Right atrium auricular region (tissue), 2 donors: Measurements from ENCODE around the gene BRIP1. TPM values are rescaled to one million over a fixed set of nuclear protein-coding genes. Genes with fewer than 3 reads are reported as not detected.
"Not testable (repeated sequence)": the region's sequence is repeated elsewhere in the genome, so short reads cannot be mapped to it uniquely, and the experiment has no call there.

Experiments used
- DNase-seq: peaks from one replicate; pipeline ENCODE4 v3.0.0-alpha.2; 2019; ENCODE audit warnings: low spot score
- H3K27ac ChIP-seq, 2 donors: fragments of 200-600 bp; sonication (generic); 1 replicate in 1 of 2; 2 replicates in 1 of 2; pipeline ENCODE4 v1.5.1; 2016 to 2019
- H3K27me3 ChIP-seq, 2 donors: fragments of 200-600 bp; sonication (generic); one replicate each; pipeline versions ENCODE4 v1.5.1 to v1.6.0; 2017 to 2019
- H3K36me3 ChIP-seq: fragments of 200-600 bp; sonication (generic); one replicate; pipeline ENCODE4 v1.5.1; 2016
- H3K4me1 ChIP-seq, 2 donors: fragments of 200-600 bp; sonication (generic); one replicate each; pipeline versions ENCODE4 v1.5.1 to v1.6.0; 2017 to 2019
- H3K4me3 ChIP-seq, 2 donors: fragments of 200-600 bp; sonication (generic); 1 replicate in 1 of 2; 2 replicates in 1 of 2; pipeline ENCODE4 v1.5.1; 2017 to 2019; ENCODE audit warnings: mild to moderate bottlenecking in 1 of 2, moderate library complexity in 1 of 2
- H3K9me3 ChIP-seq, 2 donors: fragments of 200-600 bp; sonication (generic); one replicate each; pipeline ENCODE4 v1.5.1; 2019
- total RNA-seq, 2 donors: library from RNA; depleted of rRNA; stranded (reverse); fragments of >200 nt; gene quantifications; one replicate each; pipeline ENCODE4 v1.1.0, GENCODE V29; 2016
- TF ChIP-seq, protein P1 (sequence below), 2 donors: fragments of 200-600 bp; sonication (generic); IDR thresholded peaks; one replicate each; pipeline ENCODE4 v1.5.1; 2019; ENCODE audit warnings: antibody characterized with exemption in 2 of 2

Gene BRIP1
- total RNA-seq, 2 donors from 2014 or later, result not detected

DNA sequence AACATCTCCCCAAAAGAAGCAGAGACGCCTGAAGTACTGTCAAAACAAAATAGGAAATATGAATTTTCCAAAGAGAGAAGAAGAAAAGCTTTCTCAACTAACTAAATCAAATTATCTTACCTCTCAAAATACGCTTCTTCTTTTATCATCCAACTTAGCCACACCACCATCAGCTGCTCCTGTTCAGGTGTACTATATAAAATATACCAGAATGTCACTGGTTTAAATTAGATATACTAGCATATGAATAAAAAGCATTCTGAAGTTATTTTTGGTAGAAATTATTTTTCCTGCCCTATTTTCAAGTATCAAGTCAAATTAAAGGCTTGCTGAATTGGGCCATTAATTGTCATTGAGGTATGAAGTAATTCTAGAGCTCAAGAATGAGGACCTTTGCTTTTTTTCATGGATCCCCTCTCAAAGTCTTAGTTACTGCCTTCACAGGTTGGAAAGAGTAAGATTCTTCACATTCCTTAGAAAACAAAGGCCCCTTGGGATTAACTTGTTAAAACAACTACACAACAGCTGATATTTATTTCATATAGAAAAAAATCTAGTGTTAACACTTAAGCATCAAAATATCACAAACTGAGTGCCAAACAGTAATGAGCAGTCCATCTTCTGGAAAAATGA, 34.3 kb upstream of the BRIP1 start:
- Histone ChIP-seq H3K4me1 (no peaks in the 10 kb centered on the region), H3K9me3 (no peaks in the 10 kb centered on the region), H3K27me3 (no peaks in the 10 kb centered on the region), H3K27ac (no peak overlapping the region), H3K4me3 (no peak overlapping the region), H3K36me3 (peaks cover 38% of the 10 kb centered on the region)
- no peak for DNase-seq
- TF ChIP-seq, protein P1, sequence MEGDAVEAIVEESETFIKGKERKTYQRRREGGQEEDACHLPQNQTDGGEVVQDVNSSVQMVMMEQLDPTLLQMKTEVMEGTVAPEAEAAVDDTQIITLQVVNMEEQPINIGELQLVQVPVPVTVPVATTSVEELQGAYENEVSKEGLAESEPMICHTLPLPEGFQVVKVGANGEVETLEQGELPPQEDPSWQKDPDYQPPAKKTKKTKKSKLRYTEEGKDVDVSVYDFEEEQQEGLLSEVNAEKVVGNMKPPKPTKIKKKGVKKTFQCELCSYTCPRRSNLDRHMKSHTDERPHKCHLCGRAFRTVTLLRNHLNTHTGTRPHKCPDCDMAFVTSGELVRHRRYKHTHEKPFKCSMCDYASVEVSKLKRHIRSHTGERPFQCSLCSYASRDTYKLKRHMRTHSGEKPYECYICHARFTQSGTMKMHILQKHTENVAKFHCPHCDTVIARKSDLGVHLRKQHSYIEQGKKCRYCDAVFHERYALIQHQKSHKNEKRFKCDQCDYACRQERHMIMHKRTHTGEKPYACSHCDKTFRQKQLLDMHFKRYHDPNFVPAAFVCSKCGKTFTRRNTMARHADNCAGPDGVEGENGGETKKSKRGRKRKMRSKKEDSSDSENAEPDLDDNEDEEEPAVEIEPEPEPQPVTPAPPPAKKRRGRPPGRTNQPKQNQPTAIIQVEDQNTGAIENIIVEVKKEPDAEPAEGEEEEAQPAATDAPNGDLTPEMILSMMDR (IDR thresholded peaks at IDR 0.05), result no peak

DNA sequence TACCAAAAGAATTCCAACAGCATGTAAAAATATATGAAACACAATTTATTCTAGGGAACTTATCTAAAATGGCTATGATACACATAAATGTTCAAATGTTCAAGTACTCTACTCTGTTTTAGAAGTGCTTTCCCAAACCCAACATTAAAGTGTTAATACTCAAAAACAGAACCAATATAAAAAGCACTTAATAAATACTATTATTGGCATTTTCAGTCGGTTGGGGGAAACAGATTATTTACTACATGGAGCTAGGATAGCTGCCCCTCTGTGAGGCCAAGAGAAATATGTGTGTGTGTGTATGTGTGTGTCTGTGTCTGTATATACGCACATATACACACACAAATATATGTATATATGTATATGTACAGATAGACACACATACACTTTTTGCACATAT, 32.1 kb upstream of the BRIP1 start:
- Histone ChIP-seq H3K36me3 (peaks cover 39% of the 10 kb centered on the region), H3K27ac (no peak overlapping the region)
- TF ChIP-seq, protein P1 (IDR thresholded peaks at IDR 0.05), result no peak

DNA sequence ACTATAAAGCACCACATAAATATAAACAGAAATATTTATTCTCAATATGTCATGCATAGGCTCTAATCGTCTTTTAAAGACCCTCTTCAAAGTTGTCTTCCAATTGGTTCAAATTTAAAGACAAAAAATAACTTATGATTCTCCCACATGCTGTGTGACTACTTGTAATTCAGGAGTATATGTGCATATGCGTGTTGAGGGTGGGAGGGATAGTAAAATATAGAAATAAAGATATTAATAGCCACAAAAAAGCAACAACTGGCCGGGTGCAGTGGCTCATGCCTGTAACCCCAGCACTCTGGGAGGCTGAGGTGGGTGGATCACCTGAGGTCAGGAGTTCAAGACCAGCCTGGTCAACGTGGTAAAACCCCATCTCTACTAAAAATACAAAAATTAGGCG, 31.0 kb upstream of the BRIP1 start:
- not testable (repeated sequence) for H3K9me3 ChIP-seq, DNase-seq, H3K27ac ChIP-seq, H3K4me3 ChIP-seq, H3K27me3 ChIP-seq, H3K4me1 ChIP-seq
- peaks cover 46% of the 10 kb centered on the region for H3K36me3 ChIP-seq

More for the DNA sequence above, 32.1 kb upstream of the BRIP1 start:
- Histone ChIP-seq H3K4me3 (no peak overlapping the region), H3K27me3 (no peaks in the 10 kb centered on the region), H3K9me3 (no peaks in the 10 kb centered on the region), H3K4me1 (no peaks in the 10 kb centered on the region)
- DNase-seq, result no peak

DNA sequence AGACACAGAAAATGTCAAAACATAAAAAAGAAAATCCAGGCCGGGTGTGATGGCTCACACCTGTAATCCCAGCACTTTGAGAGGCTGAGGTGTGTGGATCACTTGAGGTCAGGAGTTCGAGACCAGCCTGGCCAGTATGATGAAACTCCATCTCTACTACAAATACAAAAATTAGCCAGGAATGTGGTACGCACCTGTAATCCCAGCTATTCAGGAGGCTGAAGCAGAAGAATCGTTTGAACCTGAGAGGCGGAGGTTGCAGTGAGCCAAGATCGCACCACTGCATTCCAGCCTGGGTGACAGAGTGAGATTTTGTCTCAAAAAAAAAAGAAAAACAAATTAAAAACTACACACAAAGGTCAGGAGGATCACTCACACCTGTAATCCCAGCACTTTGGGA, 24.4 kb upstream of the BRIP1 start:
- not testable (repeated sequence) for H3K9me3 ChIP-seq, H3K4me3 ChIP-seq, DNase-seq, H3K27ac ChIP-seq, H3K4me1 ChIP-seq, H3K27me3 ChIP-seq
- peaks cover 51% of the 10 kb centered on the region for H3K36me3 ChIP-seq

DNA sequence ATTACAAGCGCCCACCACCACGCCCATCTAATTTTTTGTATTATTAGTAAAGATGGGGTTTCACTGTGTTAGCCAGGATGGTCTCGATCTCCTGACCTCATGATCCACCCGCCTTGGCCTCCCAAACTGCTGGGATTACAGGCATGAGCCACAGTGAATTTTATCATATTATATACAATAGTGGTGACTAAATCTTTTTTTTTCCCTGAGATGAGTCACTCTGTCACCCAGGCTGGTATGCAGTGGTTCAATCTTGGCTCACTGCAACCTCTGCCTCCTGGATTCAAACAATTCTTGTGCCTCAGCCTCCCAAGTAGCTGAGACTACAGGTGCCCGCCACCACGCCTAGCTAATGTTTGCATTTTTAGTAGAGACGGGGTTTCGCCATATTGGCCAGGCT, 22.5 kb upstream of the BRIP1 start:
- peaks cover 53% of the 10 kb centered on the region for H3K36me3 ChIP-seq

DNA sequence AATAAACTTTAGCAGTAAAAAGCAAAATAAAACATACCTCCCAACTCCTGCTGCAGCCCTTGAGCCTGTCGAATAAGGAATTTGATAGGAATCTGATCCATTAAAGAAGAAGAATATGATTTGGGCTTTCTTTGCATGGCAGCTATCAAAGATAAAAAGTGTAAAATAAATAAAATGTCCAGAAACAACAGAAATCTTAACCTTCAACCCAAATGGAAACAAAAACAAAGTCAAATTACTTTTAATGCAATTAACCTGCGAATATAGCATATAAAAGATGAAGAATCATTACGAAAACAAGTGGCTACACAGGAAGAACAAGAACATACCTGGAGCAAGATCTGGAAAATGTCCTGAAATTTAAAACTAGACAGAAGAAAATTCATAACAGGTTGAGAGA, 21.5 kb upstream of the BRIP1 start:
- no peak overlapping the region for H3K4me3 ChIP-seq
- peaks cover 52% of the 10 kb centered on the region for H3K36me3 ChIP-seq

More for the DNA sequence above, 22.5 kb upstream of the BRIP1 start:
- not testable (repeated sequence) for H3K4me3 ChIP-seq, H3K4me1 ChIP-seq, H3K27me3 ChIP-seq, H3K9me3 ChIP-seq, H3K27ac ChIP-seq, DNase-seq

DNA sequence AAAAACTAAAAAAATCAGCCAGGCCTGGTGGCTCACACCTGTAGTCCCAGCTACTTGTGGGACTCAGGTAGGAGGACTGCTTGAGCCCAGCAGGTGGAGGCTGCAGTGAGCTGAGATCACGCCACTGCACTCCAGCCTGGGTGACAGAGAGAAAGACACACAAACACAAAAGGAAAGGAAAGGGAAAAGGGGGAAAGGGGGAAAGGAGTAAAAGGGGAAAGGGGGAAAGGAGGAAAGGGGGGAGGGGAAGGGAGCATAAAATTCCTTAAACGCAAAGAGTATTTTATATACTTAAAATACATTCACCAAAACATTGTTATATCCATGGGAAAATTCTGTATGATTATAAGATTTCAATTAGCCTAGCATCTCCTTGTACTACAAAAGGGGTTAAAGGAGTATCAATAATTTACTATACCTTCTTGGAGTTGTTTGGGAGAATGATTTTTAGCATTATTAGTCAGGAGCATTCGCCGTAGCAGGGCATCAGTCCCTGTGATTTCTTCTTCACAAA, 17.3 kb upstream of the BRIP1 start:
- TF ChIP-seq, protein P1 (IDR thresholded peaks at IDR 0.05), result no peak
- Histone ChIP-seq H3K4me1 (no peaks in the 10 kb centered on the region), H3K27ac (no peak overlapping the region), H3K9me3 (no peaks in the 10 kb centered on the region), H3K4me3 (no peak overlapping the region), H3K36me3 (peaks cover 42% of the 10 kb centered on the region), H3K27me3 (no peaks in the 10 kb centered on the region)
- no peak for DNase-seq

More for the DNA sequence above, 21.5 kb upstream of the BRIP1 start:
- Histone ChIP-seq H3K4me1 (no peaks in the 10 kb centered on the region), H3K9me3 (no peaks in the 10 kb centered on the region), H3K27me3 (no peaks in the 10 kb centered on the region), H3K27ac (no peak overlapping the region)
- TF ChIP-seq, protein P1 (IDR thresholded peaks at IDR 0.05), result no peak
- DNase-seq, result no peak
